Type B pancreatic cell (in vitro differentiated cells): Measurements from ENCODE around the gene KIF25. TPM values are rescaled to one million over a fixed set of nuclear protein-coding genes. Genes with fewer than 3 reads are reported as not detected.

Source experiments
- DNase-seq: peaks from one replicate; pipeline ENCODE4 v3.0.0; 2021; ENCODE audit warnings: mixed read lengths; ENCODE audit not compliant: unreplicated experiment; ENCODE audit errors: extremely low spot score
- H3K27ac Mint-ChIP-seq: 2 replicates; pipeline ENCODE4 v1.8.0; 2021; ENCODE audit warnings: mild to moderate bottlenecking, mixed read lengths
- H3K27me3 Mint-ChIP-seq: 2 replicates; pipeline ENCODE4 v1.8.0; 2021; ENCODE audit warnings: mixed read lengths
- H3K36me3 Mint-ChIP-seq: 2 replicates; pipeline ENCODE4 v1.8.0; 2021; ENCODE audit warnings: mixed read lengths
- H3K4me1 Mint-ChIP-seq: one replicate; pipeline ENCODE4 v1.8.0; 2021; ENCODE audit warnings: mixed read lengths; ENCODE audit not compliant: unreplicated experiment
- H3K4me3 Mint-ChIP-seq: 2 replicates; pipeline ENCODE4 v1.8.0; 2021; ENCODE audit warnings: mild to moderate bottlenecking, mixed read lengths
- H3K9me3 Mint-ChIP-seq: 2 replicates; pipeline ENCODE4 v1.8.0; 2021; ENCODE audit warnings: mixed read lengths
- CTCF ChIP-seq: fragments of 200-600 bp; sonication (generic); conservative IDR thresholded peaks from 2 replicates; pipeline ENCODE4 v1.5.0; 2021; ENCODE audit warnings: antibody characterized with exemption, mild to moderate bottlenecking
- total RNA-seq: library from RNA; stranded (reverse); gene quantifications from 2 replicates; pipeline ENCODE4 v1.2.1, GENCODE V29; 2021; ENCODE audit warnings: low replicate concordance

KIF25 gene
- total RNA-seq, 1 donor from 2014 or later: not detected

GRCh38 chr6:168028181-168028580, 30.7 kb downstream of the KIF25 start:
- TF ChIP-seq CTCF: no peak
- H3K9me3 Mint-ChIP-seq: peaks cover 3% of the 10 kb centered on the region
- no peak for DNase-seq
- H3K4me1 Mint-ChIP-seq: peaks cover 36% of the 10 kb centered on the region
- H3K27ac Mint-ChIP-seq: no peak overlapping the region
- peaks cover 4% of the 10 kb centered on the region for H3K27me3 Mint-ChIP-seq
- no peak overlapping the region for H3K4me3 Mint-ChIP-seq
- no peaks in the 10 kb centered on the region for H3K36me3 Mint-ChIP-seq

- H3K27me3 Mint-ChIP-seq: peaks cover 4% of the 10 kb centered on the region
- TF ChIP-seq CTCF: no peak
- no peak overlapping the region for H3K27ac Mint-ChIP-seq
- H3K4me3 Mint-ChIP-seq: no peak overlapping the region
- no peaks in the 10 kb centered on the region for H3K36me3 Mint-ChIP-seq
- H3K4me1 Mint-ChIP-seq: peaks cover 29% of the 10 kb centered on the region
- no peak for DNase-seq
- peaks cover 10% of the 10 kb centered on the region for H3K9me3 Mint-ChIP-seq
Observed at GRCh38 chr6:168029459-168030217, 32.2 kb downstream of the KIF25 start.

- Mint-ChIP-seq H3K9me3 (peaks cover 10% of the 10 kb centered on the region), H3K27me3 (peaks cover 7% of the 10 kb centered on the region), H3K27ac (no peak overlapping the region), H3K4me3 (peak overlapping the region; percentile 17), H3K4me1 (peaks cover 33% of the 10 kb centered on the region), H3K36me3 (no peaks in the 10 kb centered on the region)
- no peak for TF ChIP-seq CTCF
- no peak for DNase-seq
Observed at GRCh38 chr6:168030218-168030746, 32.8 kb downstream of the KIF25 start.

GRCh38 chr6:168030908-168031307, 33.4 kb downstream of the KIF25 start:
- no peak for DNase-seq
- no peak overlapping the region for H3K27ac Mint-ChIP-seq
- no peak for TF ChIP-seq CTCF
- peaks cover 37% of the 10 kb centered on the region for H3K4me1 Mint-ChIP-seq
- peaks cover 10% of the 10 kb centered on the region for H3K9me3 Mint-ChIP-seq
- peak overlapping the region; percentile 17 for H3K4me3 Mint-ChIP-seq
- H3K36me3 Mint-ChIP-seq: no peaks in the 10 kb centered on the region
- H3K27me3 Mint-ChIP-seq: peaks cover 8% of the 10 kb centered on the region

- Mint-ChIP-seq H3K36me3 (no peaks in the 10 kb centered on the region), H3K27ac (peak overlapping the region; percentile 52), H3K4me3 (peak overlapping the region; percentile 51), H3K4me1 (peaks cover 38% of the 10 kb centered on the region), H3K27me3 (peaks cover 9% of the 10 kb centered on the region), H3K9me3 (peaks cover 10% of the 10 kb centered on the region)
- DNase-seq: no peak
- TF ChIP-seq CTCF: no peak
Observed at GRCh38 chr6:168031411-168031971, 34.0 kb downstream of the KIF25 start.
